IPS DF 4.7 (cell line): ENCODE measurements around the gene TCF12.

ENCODE experiments used
- DNase-seq: peaks from one replicate; pipeline ENCODE4 v3.0.0-alpha.2; 2013; ENCODE audit warnings: low spot score; ENCODE audit errors: extremely low read depth

TCF12 gene

DNA sequence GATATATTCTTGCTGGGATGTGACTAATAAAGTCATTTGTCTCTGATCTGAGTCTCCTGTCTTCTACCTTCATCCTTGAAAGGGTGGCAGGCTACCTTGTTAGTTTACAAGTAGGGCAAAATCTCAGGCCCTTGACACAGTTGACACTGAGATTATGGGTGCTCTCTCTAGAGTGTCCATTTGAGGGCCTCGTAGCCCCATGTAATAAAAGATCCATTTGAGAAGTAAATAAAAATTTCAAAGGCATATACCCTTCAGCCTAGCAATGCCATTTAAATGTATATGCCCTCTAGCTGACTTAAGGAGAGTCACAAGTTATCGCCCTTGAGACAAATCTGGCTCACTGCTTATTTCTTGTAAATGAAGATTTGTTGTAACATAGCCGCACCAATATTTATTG, 98.6 kb downstream of the TCF12 start:
- no peak for DNase-seq

DNA sequence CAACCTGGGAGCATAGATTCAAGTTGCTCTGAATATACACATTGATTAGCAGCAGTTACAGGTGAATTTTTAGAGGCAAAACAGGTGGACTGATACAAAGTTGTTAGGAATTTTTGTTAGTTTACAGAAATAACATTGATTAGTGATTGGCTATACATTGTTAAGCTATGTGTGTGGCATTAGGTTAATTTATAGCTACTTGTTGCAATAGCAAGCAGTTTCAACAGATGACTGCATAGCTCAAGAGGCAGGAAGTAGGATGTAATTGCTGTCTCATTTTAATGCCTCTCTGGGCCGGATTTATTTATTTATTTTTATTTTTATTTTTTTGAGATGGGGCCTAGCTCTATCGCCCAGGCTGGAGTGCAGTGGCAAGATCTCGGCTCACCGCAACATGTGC, 99.7 kb downstream of the TCF12 start:
- DNase-seq, result no peak

DNA sequence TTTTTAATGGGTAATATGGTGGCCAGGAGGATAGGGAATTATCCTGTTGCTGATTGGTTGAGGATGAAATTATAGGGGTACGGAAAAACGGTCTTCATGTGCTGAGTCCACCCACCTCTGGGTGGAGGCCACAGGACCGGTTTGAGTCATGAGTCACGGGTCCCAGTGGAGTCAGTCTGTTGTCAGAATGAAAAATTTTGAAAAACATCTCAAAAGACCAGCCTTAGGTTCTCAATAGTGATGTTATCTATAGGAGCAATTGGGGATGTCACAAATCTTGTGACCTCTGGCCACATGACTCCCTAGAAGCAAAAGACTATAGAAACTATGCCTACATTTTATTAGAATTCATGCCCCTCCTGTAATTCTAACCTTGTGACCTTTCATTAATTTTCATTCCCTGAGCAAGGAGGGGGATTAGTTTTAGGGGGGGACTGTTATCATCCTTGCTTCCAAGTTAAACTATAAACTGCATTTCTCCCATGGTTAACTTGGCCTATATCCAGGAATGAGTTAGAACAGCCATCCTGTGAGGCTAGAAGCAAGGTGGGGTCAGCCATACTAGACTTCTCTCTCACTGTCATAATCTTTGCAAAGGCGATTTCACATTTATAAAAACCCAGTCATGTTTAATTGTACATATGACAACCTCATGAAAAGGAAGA, 101.2 kb downstream of the TCF12 start:
- no peak for DNase-seq

DNA sequence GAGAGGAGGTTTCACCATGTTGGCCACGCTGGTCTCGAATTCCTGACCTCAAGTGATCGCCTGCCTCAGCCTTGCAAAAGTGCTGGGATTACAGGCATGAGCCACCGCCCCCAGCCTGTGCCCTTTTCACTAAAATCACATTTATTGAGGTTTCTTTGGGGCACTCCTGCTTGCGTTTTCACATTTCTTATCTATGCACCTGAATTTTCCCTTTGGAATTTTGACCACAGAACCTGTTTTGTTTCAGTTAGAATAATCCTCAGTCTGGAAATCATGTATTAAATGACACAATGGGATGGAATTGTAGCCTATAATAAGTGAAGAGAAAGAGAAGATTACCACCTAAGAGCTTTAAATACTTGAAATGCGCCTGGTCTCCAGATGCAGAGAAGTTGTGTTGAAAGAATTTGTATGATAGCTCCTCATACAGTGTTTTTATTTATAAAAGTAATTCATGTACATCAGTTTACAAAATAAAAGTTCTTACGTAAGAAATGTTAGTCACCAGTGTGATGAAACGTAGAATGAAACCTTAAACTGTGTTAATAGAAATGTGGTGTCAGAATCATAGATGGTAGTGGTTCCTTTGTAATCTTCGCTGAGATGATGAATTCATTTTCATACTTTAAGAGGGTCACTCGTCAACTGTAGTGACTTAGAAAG, 107.0 kb downstream of the TCF12 start:
- no peak for DNase-seq

DNA sequence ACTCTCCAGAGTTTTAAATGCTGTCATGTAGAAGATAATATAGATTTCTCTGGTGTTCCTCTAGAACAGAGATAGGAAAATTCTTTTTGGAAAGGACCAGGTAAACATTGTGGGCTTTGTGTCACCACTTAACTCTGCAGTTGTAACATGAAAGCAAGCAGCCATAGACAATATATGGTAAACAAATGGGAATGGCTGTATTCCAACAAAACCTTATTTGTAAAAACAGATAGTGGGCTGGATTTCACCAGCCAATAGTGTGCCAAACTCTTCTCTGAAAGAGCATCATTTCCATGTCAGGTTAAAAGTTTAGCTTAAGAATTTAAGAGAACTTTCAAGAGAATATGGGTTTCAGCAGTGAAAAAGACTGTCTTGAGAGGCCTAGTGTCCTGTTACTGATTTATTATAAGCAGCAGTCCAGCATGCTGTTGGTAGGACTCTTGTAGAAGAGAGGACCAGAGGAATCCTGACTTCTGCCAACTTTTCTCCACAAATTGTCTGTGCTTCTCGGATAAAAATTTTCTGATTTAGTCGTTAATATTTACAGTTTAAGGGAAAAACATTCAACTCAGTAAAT, 107.7 kb downstream of the TCF12 start:
- no peak for DNase-seq

DNA sequence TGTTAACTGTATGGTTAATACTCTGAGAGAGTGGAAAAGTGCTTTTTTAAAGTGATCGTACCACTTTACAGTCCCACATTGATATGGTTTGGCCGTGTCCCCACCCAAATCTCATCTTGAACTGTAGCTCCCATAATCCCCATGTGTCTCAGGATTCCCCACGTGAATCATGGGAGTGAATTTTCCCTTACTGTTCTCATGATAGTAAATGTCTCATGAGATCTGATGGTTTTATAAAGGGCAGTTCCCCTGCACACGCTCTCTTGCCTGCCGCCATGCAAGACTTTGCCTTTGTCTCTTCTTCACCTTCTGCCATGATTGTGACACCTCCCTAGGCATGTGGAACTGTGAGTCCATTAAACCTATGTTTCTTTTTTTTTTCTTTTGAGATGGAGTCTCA, 109.2 kb downstream of the TCF12 start:
- no peak for DNase-seq

DNA sequence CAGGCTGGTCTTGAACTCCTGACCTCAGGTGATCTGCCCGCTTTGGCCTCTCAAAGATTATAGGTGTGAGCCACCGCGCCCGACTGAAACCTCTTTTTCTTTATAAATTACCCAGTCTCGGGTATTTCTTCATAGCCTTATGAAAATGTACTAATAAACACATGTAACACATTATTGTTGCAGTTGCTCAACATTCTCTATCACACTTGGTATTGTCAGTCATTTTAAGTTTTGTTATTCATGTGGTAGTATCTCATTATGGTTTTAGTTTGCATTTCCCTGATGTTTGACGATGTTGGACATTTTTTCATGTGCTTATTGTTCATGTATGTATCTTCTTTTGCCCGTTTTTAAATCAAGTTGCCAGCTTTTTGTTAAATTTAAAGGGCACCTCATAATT, 109.7 kb downstream of the TCF12 start:
- no peak for DNase-seq

DNA sequence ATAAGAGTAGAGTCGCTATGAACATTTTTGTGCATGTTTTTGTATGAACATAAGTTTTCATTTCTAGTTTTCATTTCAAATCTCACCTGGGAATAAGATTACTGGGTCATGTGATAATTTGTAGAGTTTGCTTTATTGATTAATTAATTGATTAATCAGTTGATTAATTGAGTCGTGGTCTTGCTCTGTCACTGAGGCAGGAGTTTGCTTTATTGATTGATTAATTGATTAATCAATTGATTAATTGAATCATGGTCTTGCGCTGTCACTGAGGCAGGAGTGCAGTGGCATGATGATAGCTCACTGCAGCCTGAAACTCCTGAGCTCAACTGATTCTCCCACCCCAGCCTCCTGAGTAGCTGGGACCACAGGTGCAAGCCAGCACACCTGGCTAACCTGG, 111.6 kb downstream of the TCF12 start:
- no peak for DNase-seq

DNA sequence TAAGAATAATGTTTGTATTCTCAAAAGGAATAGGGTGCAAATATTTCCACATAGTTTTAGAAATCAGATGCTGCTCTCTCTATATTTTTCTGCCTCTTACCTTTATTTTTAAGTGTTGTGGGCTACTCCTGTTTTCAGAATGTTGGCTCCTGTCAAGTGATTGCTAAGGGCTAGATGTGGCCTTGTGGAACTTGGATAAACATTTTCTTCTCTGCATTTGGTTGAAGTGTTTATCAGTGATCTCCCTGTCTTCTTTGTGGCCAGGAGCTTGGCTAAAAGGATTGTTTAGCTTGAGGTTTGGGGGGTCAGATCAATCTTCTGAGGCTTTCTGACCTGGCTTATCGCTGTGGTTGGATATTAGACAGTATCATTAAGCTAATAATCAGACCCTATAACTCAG, 112.6 kb downstream of the TCF12 start:
- DNase-seq, result no peak

DNA sequence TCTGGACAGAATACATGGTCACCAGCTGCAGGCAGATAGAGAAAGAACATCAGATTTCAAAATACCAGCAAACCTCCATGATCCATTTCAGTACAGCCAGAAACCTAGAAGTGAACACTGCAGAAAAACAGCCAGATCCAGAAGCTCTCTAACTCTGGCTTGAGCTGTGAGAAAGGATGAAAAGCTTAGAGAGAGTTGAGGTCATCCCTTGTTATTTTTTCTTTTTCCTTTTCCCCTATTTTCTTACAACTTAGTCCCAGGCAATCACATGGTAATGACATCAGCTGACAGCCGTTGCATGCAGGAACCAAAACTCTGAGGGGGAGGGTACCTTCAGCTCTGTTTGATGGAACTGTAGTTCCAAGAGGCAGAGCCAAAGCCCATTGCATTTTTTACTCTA, 113.2 kb downstream of the TCF12 start:
- DNase-seq, result no peak

DNA sequence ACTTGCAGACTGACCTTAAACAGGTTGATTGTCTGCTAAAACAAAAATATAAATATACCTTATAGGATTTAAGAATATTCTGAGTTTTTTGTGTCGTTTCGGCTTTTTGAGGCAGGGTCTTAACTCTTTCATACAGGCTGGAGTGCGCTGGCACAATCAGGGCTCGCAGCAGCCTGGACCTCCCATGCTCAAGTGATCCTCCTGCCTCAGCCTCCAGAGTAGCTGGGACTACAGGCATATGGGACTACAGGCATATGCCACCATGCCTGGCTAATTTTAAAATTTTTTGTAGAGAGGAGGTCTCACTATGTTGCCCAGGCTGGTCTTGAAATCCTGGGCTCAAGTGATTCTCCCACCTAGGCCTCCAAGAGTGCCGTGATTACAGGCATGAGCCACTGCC, 113.9 kb downstream of the TCF12 start:
- no peak for DNase-seq

DNA sequence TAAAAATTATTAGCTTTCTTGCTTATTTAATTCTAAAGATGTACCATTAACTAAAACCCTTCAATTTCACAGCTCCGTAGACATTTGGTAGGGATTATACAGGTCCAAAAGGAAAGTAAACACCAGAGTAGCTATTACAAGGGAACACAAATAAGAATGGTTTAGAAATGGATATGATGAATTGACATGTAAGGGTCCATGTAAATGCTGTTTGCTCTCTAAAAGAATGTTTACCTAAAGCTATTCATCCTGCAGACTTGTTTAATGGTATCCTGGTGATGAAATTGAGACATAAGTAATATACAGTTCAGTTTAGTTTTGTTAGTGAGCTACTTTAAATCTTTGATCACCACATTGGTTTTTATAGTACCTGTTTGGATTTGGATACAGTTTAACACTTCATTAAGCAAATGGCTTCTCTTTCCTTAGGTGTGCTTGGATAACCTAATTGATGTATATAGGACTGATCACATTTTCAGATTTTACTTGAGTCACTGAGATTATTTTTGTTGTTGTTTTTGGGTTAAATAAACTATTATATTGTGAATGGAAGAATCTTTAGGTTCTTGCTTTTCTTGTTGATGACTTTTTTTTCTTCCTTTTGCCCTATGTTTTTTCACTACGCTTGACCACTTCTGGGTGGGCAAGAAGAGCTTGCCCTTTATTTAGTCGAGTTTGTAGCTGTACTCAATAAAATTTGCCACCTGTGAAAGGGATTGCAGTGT, 115.4 kb downstream of the TCF12 start:
- no peak for DNase-seq

DNA sequence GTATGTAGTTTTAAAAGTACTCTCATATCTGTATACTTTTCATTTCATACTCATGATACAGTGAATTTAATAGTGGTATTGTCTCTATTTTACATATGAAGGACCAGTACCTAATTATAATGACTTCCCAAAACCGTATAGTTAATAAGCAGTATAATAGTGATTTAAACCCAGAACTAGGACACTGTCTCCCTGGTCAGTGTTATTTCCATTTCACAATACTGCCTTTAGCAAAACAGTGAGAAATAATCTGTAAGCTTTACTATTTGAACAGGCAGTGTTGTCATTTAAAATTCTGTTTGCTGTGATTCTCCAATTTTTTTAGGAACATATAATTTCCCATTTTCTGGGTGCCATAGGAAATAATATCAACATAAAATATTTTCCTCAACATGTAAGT, 116.2 kb downstream of the TCF12 start:
- no peak for DNase-seq

DNA sequence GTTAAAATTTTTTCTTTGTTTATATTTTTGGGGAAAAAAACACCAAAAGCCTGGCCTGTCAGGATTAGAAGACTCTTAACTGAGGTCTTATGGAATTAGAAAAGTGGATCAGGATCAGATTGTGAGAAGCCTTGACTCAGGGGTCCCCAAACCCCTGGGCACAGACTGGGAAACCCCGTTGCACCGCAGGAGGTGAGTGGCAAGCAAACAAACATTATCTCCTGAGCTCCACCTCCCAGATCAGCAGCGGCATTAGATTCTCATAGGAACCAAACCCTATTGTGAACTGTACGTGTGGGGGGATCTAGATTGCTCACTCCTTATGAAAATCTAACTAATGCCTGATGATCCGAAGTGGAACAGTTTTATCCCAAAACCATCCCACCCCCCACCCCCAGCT, 117.2 kb downstream of the TCF12 start:
- no peak for DNase-seq

DNA sequence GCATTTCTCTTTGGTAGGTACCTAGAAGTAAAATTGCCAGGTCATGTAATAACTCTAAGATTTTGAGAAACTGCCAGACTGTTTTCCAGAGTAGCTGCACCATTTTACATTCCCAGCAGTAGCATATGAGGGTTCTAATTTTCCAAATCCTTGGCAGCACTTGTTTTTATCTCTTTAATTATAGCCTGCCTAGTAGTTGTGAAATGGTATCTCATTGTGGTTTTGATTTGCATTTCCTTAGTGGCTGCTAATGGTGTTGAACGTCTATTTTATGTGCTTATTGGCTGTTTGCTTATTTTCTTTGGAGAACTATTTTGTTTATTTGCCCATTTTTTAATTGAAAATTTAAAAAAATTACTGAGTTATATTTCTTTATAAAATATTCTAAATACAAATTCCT, 117.9 kb downstream of the TCF12 start:
- DNase-seq, result no peak

DNA sequence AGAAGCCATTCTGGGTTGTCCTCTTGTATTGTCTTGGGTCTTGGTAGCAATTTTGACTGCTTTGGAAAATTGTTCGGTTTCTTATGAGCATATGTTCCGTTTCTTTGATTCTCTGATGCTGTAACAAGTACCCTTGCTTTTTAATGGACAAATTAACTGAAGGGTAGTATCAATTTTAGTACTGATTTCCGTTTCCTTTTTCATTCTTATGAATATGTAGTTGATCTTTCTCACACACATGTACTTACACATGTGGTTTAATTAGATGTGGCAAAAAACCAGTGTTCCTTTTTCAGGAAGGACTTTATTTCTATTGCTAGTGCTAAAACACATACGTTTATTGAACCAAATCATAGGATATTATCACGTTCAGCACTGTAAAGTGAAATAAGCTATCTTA, 119.1 kb downstream of the TCF12 start:
- no peak for DNase-seq

DNA sequence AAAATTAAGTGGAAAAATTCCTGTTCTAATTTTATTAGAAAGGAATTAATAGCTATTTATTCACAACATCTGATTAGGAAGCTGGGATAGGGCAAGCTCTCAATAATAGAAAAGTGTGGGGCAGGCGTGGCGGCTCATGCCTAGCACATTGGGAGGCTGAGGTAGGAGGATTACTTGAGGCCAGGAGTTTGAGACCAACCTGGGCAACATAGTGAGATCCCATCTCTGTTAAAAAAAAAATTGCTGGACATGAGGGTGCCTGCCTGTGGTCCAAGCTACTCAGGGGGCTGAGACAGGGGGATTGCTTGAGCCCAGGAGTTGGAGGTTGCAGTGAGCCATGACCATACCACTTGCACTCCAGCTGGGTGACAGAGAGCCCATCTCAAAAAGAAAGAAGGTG, 119.6 kb downstream of the TCF12 start:
- DNase-seq, result no peak

DNA sequence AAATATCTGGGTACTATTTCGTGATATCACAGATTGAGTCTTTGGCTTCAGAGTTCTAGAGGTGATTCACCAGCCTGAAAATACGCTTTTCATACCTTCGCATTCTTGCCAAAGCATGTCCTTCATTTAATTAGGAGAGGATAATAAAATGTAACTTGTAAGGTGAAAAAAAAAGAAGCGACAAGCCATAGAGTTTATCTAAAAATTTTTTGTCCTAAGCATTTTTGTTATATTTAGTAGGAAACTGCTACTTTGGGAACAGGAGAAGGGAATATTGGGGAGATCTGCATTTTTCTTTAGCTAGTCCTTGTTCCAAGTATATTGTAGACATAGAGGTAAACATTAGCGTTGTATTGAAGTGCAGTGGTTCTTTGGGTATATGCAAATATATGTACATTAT, 120.1 kb downstream of the TCF12 start:
- DNase-seq, result no peak

DNA sequence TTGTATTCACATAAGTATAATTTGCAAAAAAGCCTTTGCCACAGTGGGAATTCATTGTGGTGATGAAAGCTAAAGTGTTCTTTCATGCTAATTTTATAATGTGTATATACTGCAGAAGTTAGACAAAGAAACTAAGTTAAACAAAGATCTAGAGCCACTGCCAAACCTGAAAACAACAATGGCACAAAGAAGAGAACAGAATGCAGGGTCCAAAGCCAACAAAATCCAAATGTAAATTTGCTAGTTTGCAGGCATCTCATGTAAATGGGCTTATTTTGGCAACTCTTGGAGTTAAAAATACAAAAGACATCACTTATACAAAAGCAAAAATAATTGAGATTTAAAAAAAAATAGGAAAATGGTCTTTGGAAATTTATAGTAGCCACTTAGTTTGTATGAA, 123.0 kb downstream of the TCF12 start:
- DNase-seq, result no peak

DNA sequence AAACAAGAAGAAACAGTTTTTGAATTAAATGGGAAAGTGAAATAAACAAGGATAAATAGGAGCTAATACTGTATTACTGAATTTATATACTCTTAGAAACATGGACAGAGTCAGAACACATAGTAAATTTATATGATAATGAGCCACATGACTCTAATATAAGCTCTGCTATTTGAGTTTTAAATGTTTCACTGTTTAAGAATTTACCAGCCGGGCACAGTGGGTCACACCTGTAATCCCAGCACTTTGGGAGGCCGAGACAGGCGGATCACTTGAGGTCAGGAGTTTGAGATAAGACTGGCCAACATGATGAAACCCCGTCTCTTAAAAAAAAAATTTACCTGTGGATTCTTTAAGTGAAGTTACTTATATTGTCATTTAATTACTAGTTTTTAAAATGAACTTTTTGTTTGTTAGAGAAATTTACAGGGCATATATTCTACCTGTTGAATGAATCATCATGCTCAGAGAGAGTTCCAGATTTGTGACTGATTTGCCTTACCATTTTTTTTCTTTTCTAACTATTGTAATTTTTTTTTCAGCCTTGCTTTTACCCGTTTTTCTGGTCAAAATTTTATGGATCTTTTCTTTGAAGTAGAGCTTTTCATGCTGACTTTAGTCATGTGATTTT, 125.7 kb downstream of the TCF12 start:
- no peak for DNase-seq

DNA sequence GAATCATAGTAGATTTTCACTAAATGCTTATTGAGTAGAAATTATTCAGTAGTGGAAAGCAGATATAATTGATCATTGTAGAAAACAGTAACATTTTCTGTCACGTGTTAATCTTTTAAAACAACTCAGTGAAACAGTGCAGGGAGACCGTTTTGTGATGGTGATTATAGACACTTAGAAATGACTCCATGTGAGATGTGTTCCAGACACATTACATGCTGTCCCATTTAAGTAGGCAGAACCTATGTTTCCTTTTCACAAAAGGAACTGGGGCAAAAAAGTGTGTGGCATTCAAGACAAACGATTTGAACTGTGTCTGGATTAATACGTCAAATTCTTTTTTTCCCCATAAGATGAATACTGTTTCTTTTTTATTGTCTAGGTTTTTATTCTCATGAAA, 126.5 kb downstream of the TCF12 start:
- DNase-seq, result no peak

DNA sequence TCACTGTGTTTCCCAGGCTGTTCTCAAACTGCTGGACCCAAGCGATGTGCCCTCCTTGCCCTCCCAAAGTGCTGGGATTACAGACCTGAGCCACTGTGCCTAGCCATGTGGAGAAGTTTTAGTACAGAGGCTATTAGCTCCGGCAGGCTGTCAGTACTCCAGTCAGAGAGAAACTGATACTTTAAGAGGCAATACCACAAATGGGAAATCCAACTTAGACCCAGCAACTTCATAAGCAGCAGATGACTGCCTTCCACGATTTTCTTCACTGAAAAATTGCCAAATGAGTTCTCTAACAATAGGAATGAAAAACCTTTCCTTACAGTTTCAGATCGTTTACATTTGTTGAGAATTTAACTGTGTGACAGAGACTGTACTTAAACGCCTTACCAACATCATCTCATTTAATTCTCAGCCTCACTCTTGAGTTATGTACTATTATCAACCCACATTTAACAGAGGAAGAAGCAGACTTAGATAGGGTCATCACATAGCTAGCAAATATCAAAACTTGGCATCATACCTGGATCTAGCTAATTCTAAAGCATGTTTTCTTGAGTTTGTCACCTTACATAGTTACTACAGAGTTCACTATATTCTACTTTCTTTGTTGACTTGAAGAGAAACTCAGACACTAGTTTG, 127.4 kb downstream of the TCF12 start:
- no peak for DNase-seq
